22Rv1 (cell line): ENCODE measurements around the gene LYRM9.

ENCODE experiments used
- H3K27ac ChIP-seq: fragments of 450-650 bp; 2 replicates; pipeline ENCODE4 v1.5.1; 2017
- CTCF ChIP-seq: fragments of 450-650 bp; IDR thresholded peaks from 2 replicates; pipeline ENCODE4 v1.5.1; 2017; ENCODE audit warnings: mild to moderate bottlenecking
- ZFX ChIP-seq: fragments of 450-650 bp; IDR thresholded peaks from 2 replicates; pipeline ENCODE4 v1.6.1; 2017; ENCODE audit warnings: antibody characterized with exemption, borderline replicate concordance

LYRM9 gene

GRCh38 chr17:27906226-27906580 lies 13.0 kb upstream of the LYRM9 start:
- no peak overlapping the region for H3K27ac ChIP-seq
- TF ChIP-seq CTCF (no peak), ZFX (no peak)

GRCh38 chr17:27905447-27906225 lies 12.5 kb upstream of the LYRM9 start:
- no peak overlapping the region for H3K27ac ChIP-seq
- no peak for TF ChIP-seq CTCF
- TF ChIP-seq ZFX: no peak

- H3K27ac ChIP-seq: no peak overlapping the region
- no peak for TF ChIP-seq ZFX
- no peak for TF ChIP-seq CTCF
Measured at GRCh38 chr17:27904534-27905446, 11.6 kb upstream of the LYRM9 start.

- TF ChIP-seq ZFX (no peak), CTCF (no peak)
- H3K27ac ChIP-seq: no peak overlapping the region
Measured at GRCh38 chr17:27904114-27904513, 10.9 kb upstream of the LYRM9 start.

GRCh38 chr17:27899525-27899924 lies 6.4 kb upstream of the LYRM9 start:
- no peak for TF ChIP-seq ZFX
- no peak for TF ChIP-seq CTCF

GRCh38 chr17:27898096-27898495 lies 4.9 kb upstream of the LYRM9 start:
- H3K27ac ChIP-seq: no peak overlapping the region
- no peak for TF ChIP-seq CTCF
- TF ChIP-seq ZFX: no peak

More at GRCh38 chr17:27899525-27899924, 6.4 kb upstream of the LYRM9 start:
- no peak overlapping the region for H3K27ac ChIP-seq

- TF ChIP-seq CTCF (no peak), ZFX (no peak)
Measured at GRCh38 chr17:27896701-27897100, 3.5 kb upstream of the LYRM9 start.

More at GRCh38 chr17:27896701-27897100, 3.5 kb upstream of the LYRM9 start:
- no peak overlapping the region for H3K27ac ChIP-seq
